GM12878 (cell line): Measurements from ENCODE around the gene BRSK2. TPM values are rescaled to one million over a fixed set of nuclear protein-coding genes. Genes with fewer than 3 reads are reported as not detected.
"Not testable (repeated sequence)": the region's sequence is repeated elsewhere in the genome, so short reads cannot be mapped to it uniquely, and the experiment has no call there.

Source experiments
- ATAC-seq: fragments of 200-7000 bp; cut with Tn5 transposase; 3 replicates; pipeline ENCODE4 v1.9.1; 2020; ENCODE audit warnings: mild to moderate bottlenecking, moderate library complexity
- BruUV-seq: library from RNA; stranded (reverse); fragments of 400-500 nt; replicated peaks from 2 replicates; lab custom pipeline; 2021; lab: Mats Ljungman, UMichigan
- CTCF ChIA-PET: fragments of 300-600 bp; sonication (Branson Sonifier 250); formaldehyde crosslinking; extraction: SDS; loops from one replicate; lab custom pipeline; 2021; ENCODE audit warnings: inconsistent platforms; lab: Yijun Ruan, JAX
- POLR2A ChIA-PET: fragments of 350-600 bp; formaldehyde crosslinking; extraction: SDS; loops from one replicate; lab custom pipeline; 2021; ENCODE audit warnings: inconsistent platforms; lab: Charles Lee
- RAD21 ChIA-PET: fragments of 300-600 bp; sonication (Branson Sonifier 250); formaldehyde crosslinking; loops from one replicate; lab custom pipeline; 2023; ENCODE audit warnings: antibody characterized with exemption; ENCODE audit not compliant: unreplicated experiment; lab: Charles Lee
- SMC1A ChIA-PET: fragments of 300-600 bp; sonication (Branson Sonifier 250); formaldehyde crosslinking; loops from one replicate; lab custom pipeline; 2023; ENCODE audit not compliant: unreplicated experiment, uncharacterized antibody; lab: Charles Lee
- DNase-seq: peaks from one replicate; pipeline ENCODE4 v3.0.0-alpha.2; 2011; ENCODE audit warnings: low read depth, low spot score
- FAIRE-seq: peaks from 3 replicates; lab custom pipeline; 2011; peaks lifted over from hg19 to GRCh38; lab: Jason Lieb, UNC
- H2AFZ ChIP-seq: 2 replicates; pipeline ENCODE4 v1.6.0; 2011; ENCODE audit warnings: low read depth, low read length, control low read depth; ENCODE audit not compliant: control insufficient read depth
- H3K27ac ChIP-seq: 2 replicates; pipeline ENCODE4 v1.5.1; 2011; ENCODE audit warnings: control low read depth; ENCODE audit not compliant: control insufficient read depth, insufficient read depth
- H3K27me3 ChIP-seq, 2 experiments: replicated peaks in 1 of 2; 2 replicates each; pipeline versions ENCODE4 v1.6.0 to v1.6.1; 2011; ENCODE audit warnings: low read length in 1 of 2; ENCODE audit not compliant: control insufficient read depth in 2 of 2, insufficient read depth in 2 of 2
- H3K36me3 ChIP-seq, 2 experiments: 2 replicates each; pipeline ENCODE4 v1.5.1; 2011; ENCODE audit warnings: low read length in 1 of 2; ENCODE audit not compliant: control insufficient read depth in 2 of 2, insufficient read depth in 2 of 2
- H3K4me1 ChIP-seq: 2 replicates; pipeline ENCODE4 v1.6.1; 2011; ENCODE audit warnings: mild to moderate bottlenecking, low read length, moderate library complexity, mixed read lengths; ENCODE audit not compliant: control insufficient read depth, insufficient read depth
- H3K4me2 ChIP-seq: 2 replicates; pipeline ENCODE4 v1.6.0; 2011; ENCODE audit warnings: control low read depth; ENCODE audit not compliant: control insufficient read depth, insufficient read depth
- H3K4me3 ChIP-seq: fragments of 200-600 bp; sonication (generic); 2 replicates; pipeline ENCODE4 v1.5.1; 2016
- H3K79me2 ChIP-seq: 2 replicates; pipeline ENCODE4 v1.6.0; 2011; ENCODE audit warnings: low read length; ENCODE audit not compliant: control insufficient read depth, insufficient read depth
- H3K9ac ChIP-seq: 2 replicates; pipeline ENCODE4 v1.8.0; 2011; ENCODE audit warnings: low read length, control low read depth, mixed read lengths; ENCODE audit not compliant: control insufficient read depth, insufficient read depth
- H3K9me3 ChIP-seq: replicated peaks from 3 replicates; pipeline ENCODE4 v1.5.1; 2011; ENCODE audit warnings: mild to moderate bottlenecking, low read length; ENCODE audit not compliant: control insufficient read depth, insufficient read depth
- H4K20me1 ChIP-seq: 2 replicates; pipeline ENCODE4 v1.6.0; 2011; ENCODE audit not compliant: control insufficient read depth, insufficient read depth
- NBN ChIP-seq: fragments of 450-650 bp; IDR thresholded peaks from 2 replicates; pipeline ENCODE4 v1.6.1; 2016
- NR2F1 ChIP-seq: fragments of 450-650 bp; conservative IDR thresholded peaks from 2 replicates; pipeline ENCODE4 v1.6.1; 2017; ENCODE audit warnings: mild to moderate bottlenecking
- SPI1 ChIP-seq: IDR thresholded peaks from 2 replicates; pipeline ENCODE4 v1.6.1; 2011; ENCODE audit warnings: low read depth, mild to moderate bottlenecking, low read length, moderate library complexity, borderline replicate concordance; ENCODE audit not compliant: insufficient read depth
- WGBS: methylation state at CpG from one replicate; pipeline ENCODE4 v1.1.6; 2016; ENCODE audit warnings: low lambda C conversion rate; ENCODE audit not compliant: insufficient replicate concordance, insufficient coverage; ENCODE audit errors: missing lambda C conversion rate; 5-methylcytosine and 5-hydroxymethylcytosine counted together
- in situ Hi-C: fragments of 300-500 bp; cut with MboI; formaldehyde crosslinking; loops from 9 replicates; pipeline ENCODE4 v1.14.3; 2018; ENCODE audit warnings: mixed read lengths
- intact Hi-C: fragments of 100-400 bp; cut with micrococcal nuclease; formaldehyde crosslinking; loops from one replicate; pipeline ENCODE4 v1.14.2; 2022; ENCODE audit not compliant: unreplicated experiment
- polyA plus RNA-seq, 11 experiments: library from polyadenylated mRNA; depleted of rRNA in 4 of 11; unstranded in 6 of 11; stranded (reverse) in 5 of 11; fragments of >200 nt; fragmentation: Nextera tagmentation in 4 of 11; fragmentation: Illumina TruSeq in 1 of 11; extraction: Ambion mirVana in 4 of 11; extraction: Trizol in 1 of 11; gene quantifications; 1 replicate in 1 of 11; 2 replicates in 10 of 11; pipeline versions ENCODE4 v1.2.1 to v1.2.3, GENCODE V29; 2011 to 2016; ENCODE audit warnings: inconsistent platforms in 2 of 11, missing spikeins in 2 of 11, low read depth in 1 of 11
- total RNA-seq, 4 experiments: library from RNA; depleted of rRNA in 3 of 4; stranded (reverse); fragments of >200 nt in 3 of 4; fragmentation: Illumina TruSeq in 1 of 4; extraction: Trizol in 1 of 4; gene quantifications; 2 replicates each; pipeline versions ENCODE4 v1.2.1 to v1.2.3, GENCODE V29; 2013 to 2021
- TF ChIP-seq, protein P1 (sequence below): fragments of 450-650 bp; IDR thresholded peaks from 2 replicates; pipeline ENCODE4 v1.6.1; 2018; ENCODE audit warnings: mild to moderate bottlenecking, low read depth, moderate library complexity; ENCODE audit not compliant: partially characterized antibody

BRSK2 gene
- total and polyA plus RNA-seq, 10 of the 15 experiments (the other 5 are each of a cell fraction or from before 2014, with no cell fraction given) = 0.13 TPM; not detected in 9

DNA sequence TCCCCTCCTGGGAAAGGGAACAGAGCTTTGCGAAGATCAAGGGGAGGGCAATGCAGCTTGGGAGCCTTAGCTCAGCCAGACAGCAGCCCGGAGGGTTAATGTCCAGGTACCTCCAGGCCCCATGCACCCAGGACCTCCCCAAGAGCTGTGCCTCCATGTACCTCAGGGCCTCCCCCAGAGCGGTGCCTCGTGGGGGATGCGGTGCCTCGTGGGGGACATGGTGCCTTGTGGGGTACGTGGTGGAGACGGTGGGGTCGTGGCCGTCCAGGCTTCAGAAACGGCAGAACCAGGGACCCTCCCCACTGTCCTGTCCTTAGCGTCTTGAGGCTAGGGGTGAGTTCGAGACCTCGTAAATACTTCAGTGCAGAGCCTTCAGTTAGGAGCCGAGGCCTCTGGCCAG is 33.2 kb downstream of the BRSK2 start (continued):
- TF ChIP-seq, protein P1, sequence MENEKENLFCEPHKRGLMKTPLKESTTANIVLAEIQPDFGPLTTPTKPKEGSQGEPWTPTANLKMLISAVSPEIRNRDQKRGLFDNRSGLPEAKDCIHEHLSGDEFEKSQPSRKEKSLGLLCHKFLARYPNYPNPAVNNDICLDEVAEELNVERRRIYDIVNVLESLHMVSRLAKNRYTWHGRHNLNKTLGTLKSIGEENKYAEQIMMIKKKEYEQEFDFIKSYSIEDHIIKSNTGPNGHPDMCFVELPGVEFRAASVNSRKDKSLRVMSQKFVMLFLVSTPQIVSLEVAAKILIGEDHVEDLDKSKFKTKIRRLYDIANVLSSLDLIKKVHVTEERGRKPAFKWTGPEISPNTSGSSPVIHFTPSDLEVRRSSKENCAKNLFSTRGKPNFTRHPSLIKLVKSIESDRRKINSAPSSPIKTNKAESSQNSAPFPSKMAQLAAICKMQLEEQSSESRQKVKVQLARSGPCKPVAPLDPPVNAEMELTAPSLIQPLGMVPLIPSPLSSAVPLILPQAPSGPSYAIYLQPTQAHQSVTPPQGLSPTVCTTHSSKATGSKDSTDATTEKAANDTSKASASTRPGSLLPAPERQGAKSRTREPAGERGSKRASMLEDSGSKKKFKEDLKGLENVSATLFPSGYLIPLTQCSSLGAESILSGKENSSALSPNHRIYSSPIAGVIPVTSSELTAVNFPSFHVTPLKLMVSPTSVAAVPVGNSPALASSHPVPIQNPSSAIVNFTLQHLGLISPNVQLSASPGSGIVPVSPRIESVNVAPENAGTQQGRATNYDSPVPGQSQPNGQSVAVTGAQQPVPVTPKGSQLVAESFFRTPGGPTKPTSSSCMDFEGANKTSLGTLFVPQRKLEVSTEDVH = no peak
- TF ChIP-seq NR2F1 = no peak
- no peak for TF ChIP-seq NBN
- TF ChIP-seq SPI1 = no peak
- TF ChIP-seq, all 136 proteins: peak for 0

DNA sequence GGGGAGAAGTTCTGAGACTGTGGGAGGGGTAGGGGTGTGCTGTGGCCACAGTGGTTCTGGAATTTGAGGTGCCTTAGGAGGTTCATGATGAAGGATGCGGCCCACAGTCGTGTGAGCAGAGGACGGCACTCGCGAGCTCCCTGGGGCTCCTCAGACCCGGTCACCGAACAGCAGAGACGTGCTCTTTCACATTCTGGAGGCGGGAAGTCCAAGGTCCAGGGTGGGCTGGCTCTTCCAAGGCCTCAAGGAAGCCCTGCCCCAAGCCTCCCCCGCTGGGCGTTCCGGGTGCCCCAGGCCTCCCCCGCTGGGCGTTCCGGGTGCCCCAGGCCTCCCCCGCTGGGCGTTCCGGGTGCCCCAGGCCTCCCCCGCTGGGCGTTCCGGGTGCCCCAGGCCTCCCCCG is 33.7 kb downstream of the BRSK2 start:
- BruUV-seq, DNase-seq, FAIRE-seq, H3K4me2 ChIP-seq, SMC1A ChIA-PET, H2AFZ ChIP-seq, POLR2A ChIA-PET, H3K27ac ChIP-seq, H3K4me3 ChIP-seq, H3K9me3 ChIP-seq, H3K27me3 ChIP-seq, CTCF ChIA-PET, H4K20me1 ChIP-seq, H3K4me1 ChIP-seq, intact Hi-C loops, in situ Hi-C loops, H3K79me2 ChIP-seq, RAD21 ChIA-PET, ATAC-seq, H3K9ac ChIP-seq, H3K36me3 ChIP-seq: not testable (repeated sequence)
- WGBS = 86% methylated on average over 10 of the region's 22 CpGs
